Activated T-helper 1 cell treated with anti-CD3 and anti-CD28 coated beads, Interleukin-2, amount 50 U/mL, for 16 hours (primary cell): ENCODE measurements around the gene FAM9B.
"Not testable (repeated sequence)": the region's sequence is repeated elsewhere in the genome, so short reads cannot be mapped to it uniquely, and the experiment has no call there.

Source experiments
- DNase-seq, 2 donors: peaks; one replicate each; pipeline ENCODE4 v3.0.0-alpha.2; 2020; ENCODE audit warnings: low read depth in 1 of 2, low spot score in 1 of 2

Gene FAM9B

GRCh38 chrX:9033989-9034388, at the start of gene FAM9B:
TSS of gene FAM9B (minus strand) at chrX:9034127. CDS start at chrX:9032986, 1,141 bp downstream.
- no peak for DNase-seq

GRCh38 chrX:9081271-9081670, 47.3 kb upstream of the FAM9B start:
- DNase-seq: no peak

- DNase-seq: no peak
Measured at GRCh38 chrX:9074326-9074725, 40.4 kb upstream of the FAM9B start.

GRCh38 chrX:9072281-9072680, 38.4 kb upstream of the FAM9B start:
- no peak for DNase-seq

- no peak for DNase-seq
Measured at GRCh38 chrX:9071031-9071650, 37.2 kb upstream of the FAM9B start.

GRCh38 chrX:9069573-9069972, 35.6 kb upstream of the FAM9B start:
- no peak for DNase-seq

GRCh38 chrX:9064694-9065093, 30.8 kb upstream of the FAM9B start:
- DNase-seq: no peak

- no peak for DNase-seq
Measured at GRCh38 chrX:9062641-9063040, 28.7 kb upstream of the FAM9B start.

GRCh38 chrX:9055354-9055753, 21.4 kb upstream of the FAM9B start:
- DNase-seq: no peak

- no peak for DNase-seq
Measured at GRCh38 chrX:9052081-9052480, 18.2 kb upstream of the FAM9B start.

GRCh38 chrX:9050331-9050730, 16.4 kb upstream of the FAM9B start:
- DNase-seq: no peak

- DNase-seq: no peak
Measured at GRCh38 chrX:9048801-9049200, 14.9 kb upstream of the FAM9B start.

- DNase-seq: no peak
Measured at GRCh38 chrX:9038244-9038643, 4.3 kb upstream of the FAM9B start.

- no peak for DNase-seq
Measured at GRCh38 chrX:9037296-9037695, 3.4 kb upstream of the FAM9B start.

- no peak for DNase-seq
Measured at GRCh38 chrX:9033586-9033985, 341 bp downstream of the FAM9B start.

- DNase-seq: no peak
Measured at GRCh38 chrX:9033179-9033578, 748 bp downstream of the FAM9B start.

- DNase-seq: no peak
Measured at GRCh38 chrX:9023293-9023692, 10.6 kb downstream of the FAM9B start.

GRCh38 chrX:9019151-9019550, 14.8 kb downstream of the FAM9B start:
- no peak for DNase-seq

- DNase-seq: not testable (repeated sequence)
Measured at GRCh38 chrX:9018332-9018731, 15.6 kb downstream of the FAM9B start.

GRCh38 chrX:9003041-9003440, 30.9 kb downstream of the FAM9B start:
- no peak for DNase-seq

GRCh38 chrX:8988446-8988845, 45.5 kb downstream of the FAM9B start:
- no peak for DNase-seq

- peak; percentile 2 to 6 for DNase-seq
Measured at GRCh38 chrX:8987672-8988250, 46.2 kb downstream of the FAM9B start.

GRCh38 chrX:8984231-8984630, 49.7 kb downstream of the FAM9B start:
- DNase-seq: no peak
